Peyer's patch (tissue), 4 donors: Measurements from ENCODE around the gene PTPN14.

Source experiments
- POLR2A ChIP-seq, 2 donors: fragments of 450-650 bp; IDR thresholded peaks; one replicate each; pipeline ENCODE4 v1.5.1; 2017; ENCODE audit warnings: antibody characterized with exemption in 2 of 2, mild to moderate bottlenecking in 2 of 2, moderate library complexity in 2 of 2
- TF ChIP-seq, protein P1 (sequence below), 6 experiments: fragments of 450-650 bp in 4 of 6; fragments of 200-600 bp in 2 of 6; sonication (generic) in 1 of 6; IDR thresholded peaks; one replicate each; pipeline ENCODE4 v1.5.1; 2017 to 2019; ENCODE audit warnings: antibody characterized with exemption in 6 of 6, mild to moderate bottlenecking in 3 of 6, moderate library complexity in 1 of 6

GRCh38 chr1:214460304-214460916 lies 91.0 kb downstream of the PTPN14 start:
- no peak for TF ChIP-seq POLR2A (IDR thresholded peaks at IDR 0.05)
- TF ChIP-seq, protein P1, sequence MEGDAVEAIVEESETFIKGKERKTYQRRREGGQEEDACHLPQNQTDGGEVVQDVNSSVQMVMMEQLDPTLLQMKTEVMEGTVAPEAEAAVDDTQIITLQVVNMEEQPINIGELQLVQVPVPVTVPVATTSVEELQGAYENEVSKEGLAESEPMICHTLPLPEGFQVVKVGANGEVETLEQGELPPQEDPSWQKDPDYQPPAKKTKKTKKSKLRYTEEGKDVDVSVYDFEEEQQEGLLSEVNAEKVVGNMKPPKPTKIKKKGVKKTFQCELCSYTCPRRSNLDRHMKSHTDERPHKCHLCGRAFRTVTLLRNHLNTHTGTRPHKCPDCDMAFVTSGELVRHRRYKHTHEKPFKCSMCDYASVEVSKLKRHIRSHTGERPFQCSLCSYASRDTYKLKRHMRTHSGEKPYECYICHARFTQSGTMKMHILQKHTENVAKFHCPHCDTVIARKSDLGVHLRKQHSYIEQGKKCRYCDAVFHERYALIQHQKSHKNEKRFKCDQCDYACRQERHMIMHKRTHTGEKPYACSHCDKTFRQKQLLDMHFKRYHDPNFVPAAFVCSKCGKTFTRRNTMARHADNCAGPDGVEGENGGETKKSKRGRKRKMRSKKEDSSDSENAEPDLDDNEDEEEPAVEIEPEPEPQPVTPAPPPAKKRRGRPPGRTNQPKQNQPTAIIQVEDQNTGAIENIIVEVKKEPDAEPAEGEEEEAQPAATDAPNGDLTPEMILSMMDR (IDR thresholded peaks at IDR 0.05), result no peak
